Fibroblast of lung (primary cell): ENCODE data around the gene SLC28A2. TPM values are rescaled to one million over a fixed set of nuclear protein-coding genes. Genes with fewer than 3 reads are reported as not detected.

Experiments used
- DNase-seq, 2 donors: peaks; one replicate each; pipeline versions ENCODE4 v3.0.0 to v3.0.0-alpha.2; 2010; ENCODE audit warnings: low read depth in 2 of 2
- H2AFZ ChIP-seq: 2 replicates; pipeline ENCODE4 v1.5.1; 2012; ENCODE audit warnings: low read length, control low read depth, inconsistent platforms
- H3K27ac ChIP-seq: 2 replicates; pipeline ENCODE4 v1.5.1; 2011; ENCODE audit warnings: low read length, control low read depth; ENCODE audit not compliant: insufficient read depth
- H3K27me3 ChIP-seq: 2 replicates; pipeline ENCODE4 v1.5.1; 2011; ENCODE audit warnings: mild to moderate bottlenecking, low read length; ENCODE audit not compliant: control insufficient read depth, insufficient read depth
- H3K36me3 ChIP-seq: 2 replicates; pipeline ENCODE4 v1.5.1; 2011; ENCODE audit warnings: low read length; ENCODE audit not compliant: control insufficient read depth, insufficient read depth
- H3K4me1 ChIP-seq: 2 replicates; pipeline ENCODE4 v1.5.1; 2011; ENCODE audit warnings: low read length; ENCODE audit not compliant: control insufficient read depth, insufficient read depth; ENCODE audit errors: extremely low read depth
- H3K4me2 ChIP-seq: 2 replicates; pipeline ENCODE4 v1.5.1; 2011; ENCODE audit warnings: low read length, control low read depth; ENCODE audit not compliant: insufficient read depth; ENCODE audit errors: extremely low read depth
- H3K4me3 ChIP-seq, 4 experiments: fragments of 200-600 bp in 1 of 4; sonication (generic) in 1 of 4; replicated peaks in 1 of 4; 2 replicates each; pipeline ENCODE4 v1.5.1; 2011 to 2016; ENCODE audit warnings: low read length in 4 of 4, low read depth in 3 of 4, mild to moderate bottlenecking in 3 of 4, control low read depth in 2 of 4, inconsistent platforms in 1 of 4, mixed read lengths in 1 of 4; ENCODE audit not compliant: insufficient read depth in 1 of 4; ENCODE audit errors: control extremely low read depth in 1 of 4
- H3K79me2 ChIP-seq: 2 replicates; pipeline ENCODE4 v1.5.1; 2012; ENCODE audit warnings: mild to moderate bottlenecking, low read length, inconsistent platforms; ENCODE audit not compliant: control insufficient read depth, insufficient read depth
- H3K9ac ChIP-seq: 2 replicates; pipeline ENCODE4 v1.5.1; 2011; ENCODE audit warnings: mild to moderate bottlenecking, low read length, control low read depth; ENCODE audit not compliant: insufficient read depth
- H3K9me3 ChIP-seq: 2 replicates; pipeline ENCODE4 v1.5.1; 2012; ENCODE audit warnings: low read depth, low read length; ENCODE audit not compliant: control insufficient read depth, insufficient read depth
- H4K20me1 ChIP-seq: 2 replicates; pipeline ENCODE4 v1.5.1; 2011; ENCODE audit warnings: low read length; ENCODE audit not compliant: control insufficient read depth, insufficient read depth; ENCODE audit errors: extremely low read depth
- EZH2 ChIP-seq: IDR thresholded peaks from 2 replicates; pipeline ENCODE4 v1.5.1; 2012; ENCODE audit warnings: low read length, control low read depth, mild to moderate bottlenecking; ENCODE audit errors: missing control alignments
- polyA plus RNA-seq, 2 donors: library from polyadenylated mRNA; depleted of rRNA in 1 of 2; stranded (reverse) in 1 of 2; unstranded in 1 of 2; fragments of >200 nt; gene quantifications; 2 replicates each; pipeline ENCODE4 v1.2.1, GENCODE V29; 2011 to 2012; ENCODE audit warnings: missing spikeins in 1 of 2
- total RNA-seq: library from RNA; depleted of rRNA; stranded (reverse); fragments of >200 nt; gene quantifications from 2 replicates; pipeline ENCODE4 v1.2.1, GENCODE V29; 2014
- TF ChIP-seq, protein P1 (sequence below), 2 donors: IDR thresholded peaks in 1 of 2; conservative IDR thresholded peaks in 1 of 2; 1 replicate in 1 of 2; 2 replicates in 1 of 2; pipeline ENCODE4 v1.5.1; 2011 to 2012; ENCODE audit warnings: low read length in 2 of 2, control low read depth in 1 of 2, inconsistent platforms in 1 of 2, low read depth in 1 of 2, mild to moderate bottlenecking in 1 of 2

Gene SLC28A2
- total and polyA plus RNA-seq, 2 donors (not counting 1 experiment from before 2014, with no cell fraction given), result not detected

DNA sequence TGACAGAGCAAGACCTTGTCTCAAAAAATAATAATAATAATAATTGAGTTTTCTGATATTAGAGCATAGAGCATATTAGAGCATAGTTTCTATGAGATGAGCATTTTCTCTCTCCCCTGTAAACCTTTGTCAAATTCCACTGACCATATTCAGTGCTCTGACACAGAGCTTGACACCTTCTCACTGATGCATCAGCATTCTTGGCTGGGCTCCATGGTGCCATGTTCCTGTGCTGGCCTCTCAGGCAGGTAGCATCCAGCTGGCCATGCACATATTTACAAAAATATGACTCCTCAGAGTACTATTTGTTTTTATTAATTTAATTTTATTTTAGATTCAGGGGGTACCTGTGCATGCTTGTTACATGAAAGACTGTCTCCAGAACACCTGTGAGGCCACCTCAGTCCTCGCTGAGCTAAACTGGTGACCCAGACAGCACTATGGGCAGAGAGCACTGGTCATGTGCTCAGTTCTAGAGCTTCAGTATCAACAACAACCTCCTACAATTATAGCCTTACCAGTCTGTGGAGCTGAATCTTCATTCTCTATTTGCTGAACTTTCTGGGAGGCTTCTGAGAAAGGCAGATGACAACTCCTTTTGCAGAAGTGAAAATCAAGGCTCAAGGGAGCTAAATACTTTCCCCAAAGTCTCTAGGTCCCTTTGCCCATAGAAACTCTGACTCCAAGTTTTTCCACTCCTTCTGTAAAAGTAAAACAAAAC, 21.6 kb upstream of the SLC28A2 start:
- Histone ChIP-seq H3K4me2 (no peak overlapping the region), H3K27me3 (no peaks in the 10 kb centered on the region), H3K36me3 (no peaks in the 10 kb centered on the region), H3K9me3 (no peaks in the 10 kb centered on the region), H2AFZ (no peak overlapping the region), H3K4me3 (no peak overlapping the region), H3K27ac (no peak overlapping the region), H3K79me2 (no peaks in the 10 kb centered on the region), H3K4me1 (no peaks in the 10 kb centered on the region), H3K9ac (no peak overlapping the region), H4K20me1 (no peaks in the 10 kb centered on the region)
- DNase-seq, result no peak
- TF ChIP-seq, protein P1, sequence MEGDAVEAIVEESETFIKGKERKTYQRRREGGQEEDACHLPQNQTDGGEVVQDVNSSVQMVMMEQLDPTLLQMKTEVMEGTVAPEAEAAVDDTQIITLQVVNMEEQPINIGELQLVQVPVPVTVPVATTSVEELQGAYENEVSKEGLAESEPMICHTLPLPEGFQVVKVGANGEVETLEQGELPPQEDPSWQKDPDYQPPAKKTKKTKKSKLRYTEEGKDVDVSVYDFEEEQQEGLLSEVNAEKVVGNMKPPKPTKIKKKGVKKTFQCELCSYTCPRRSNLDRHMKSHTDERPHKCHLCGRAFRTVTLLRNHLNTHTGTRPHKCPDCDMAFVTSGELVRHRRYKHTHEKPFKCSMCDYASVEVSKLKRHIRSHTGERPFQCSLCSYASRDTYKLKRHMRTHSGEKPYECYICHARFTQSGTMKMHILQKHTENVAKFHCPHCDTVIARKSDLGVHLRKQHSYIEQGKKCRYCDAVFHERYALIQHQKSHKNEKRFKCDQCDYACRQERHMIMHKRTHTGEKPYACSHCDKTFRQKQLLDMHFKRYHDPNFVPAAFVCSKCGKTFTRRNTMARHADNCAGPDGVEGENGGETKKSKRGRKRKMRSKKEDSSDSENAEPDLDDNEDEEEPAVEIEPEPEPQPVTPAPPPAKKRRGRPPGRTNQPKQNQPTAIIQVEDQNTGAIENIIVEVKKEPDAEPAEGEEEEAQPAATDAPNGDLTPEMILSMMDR (conservative IDR thresholded peaks at IDR 0.05 in 1 of 2, IDR thresholded peaks at IDR 0.05 in 1 of 2; ENCODE audit: low read depth in 1 of 2, low read length in 2 of 2), result no peak
- no peak for TF ChIP-seq EZH2

DNA sequence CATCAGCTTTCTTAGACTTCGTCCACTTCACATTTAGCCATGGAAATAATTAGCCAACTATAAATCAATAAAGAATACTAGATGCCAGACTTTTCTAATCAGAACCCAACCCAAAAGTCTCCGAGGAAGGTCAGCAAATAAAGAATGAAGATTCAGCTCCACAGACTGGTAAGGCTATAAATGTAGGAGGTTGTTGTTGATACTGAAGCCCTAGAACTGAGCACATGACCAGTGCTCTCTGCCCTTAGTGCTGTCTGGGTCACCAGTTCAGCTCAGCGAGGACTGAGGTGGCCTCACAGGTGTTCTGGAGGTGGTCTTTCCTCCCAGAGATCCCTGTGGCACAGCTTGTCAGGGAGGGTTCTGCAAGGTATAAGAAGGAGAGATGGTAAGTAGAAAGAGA, 20.9 kb upstream of the SLC28A2 start:
- TF ChIP-seq, protein P1 (conservative IDR thresholded peaks at IDR 0.05 in 1 of 2, IDR thresholded peaks at IDR 0.05 in 1 of 2; ENCODE audit: low read depth in 1 of 2, low read length in 2 of 2), result no peak
- no peak for TF ChIP-seq EZH2
- H3K79me2 ChIP-seq, result no peaks in the 10 kb centered on the region
- no peak overlapping the region for H2AFZ ChIP-seq
- H4K20me1 ChIP-seq, result no peaks in the 10 kb centered on the region
- H3K4me3 ChIP-seq, result no peak overlapping the region
- H3K27me3 ChIP-seq, result no peaks in the 10 kb centered on the region
- DNase-seq, result no peak
- H3K36me3 ChIP-seq, result no peaks in the 10 kb centered on the region
- no peak overlapping the region for H3K9ac ChIP-seq
- no peak overlapping the region for H3K4me2 ChIP-seq
- no peaks in the 10 kb centered on the region for H3K4me1 ChIP-seq
- no peaks in the 10 kb centered on the region for H3K9me3 ChIP-seq
- H3K27ac ChIP-seq, result no peak overlapping the region

DNA sequence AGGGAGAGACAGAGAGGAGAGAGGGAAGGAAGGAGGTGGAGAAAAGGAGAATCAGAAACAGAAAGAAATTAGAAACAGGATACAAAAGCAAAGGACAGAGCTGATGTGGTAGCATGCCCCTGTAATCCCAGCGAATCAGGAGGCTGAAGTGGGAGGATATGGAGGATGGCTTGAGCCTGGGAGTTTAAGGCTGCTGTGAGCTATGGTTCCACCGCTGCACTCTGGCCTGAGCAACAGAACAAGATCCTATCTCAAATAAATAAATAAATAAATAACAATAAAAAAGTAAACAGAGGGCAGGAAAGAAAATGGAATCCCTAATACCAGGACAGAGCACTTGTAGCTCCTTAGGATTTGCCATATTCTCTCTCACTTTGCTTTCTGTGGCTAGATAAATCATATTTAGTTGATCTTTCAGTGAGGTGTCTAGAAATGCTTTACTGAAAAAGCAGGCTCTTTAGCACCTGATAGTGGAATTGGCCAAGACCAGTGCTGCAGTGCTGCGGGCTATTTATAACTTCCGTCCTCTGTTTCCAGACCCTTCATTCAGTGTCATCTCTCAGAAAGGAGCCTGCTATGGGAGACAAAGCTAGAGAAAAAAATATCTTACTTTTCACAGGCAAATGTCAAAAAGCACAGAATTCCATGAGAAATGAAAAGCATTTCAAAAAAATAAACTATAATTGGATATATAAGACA, 20.0 kb upstream of the SLC28A2 start:
- DNase-seq, result no peak
- no peaks in the 10 kb centered on the region for H3K79me2 ChIP-seq
- H3K36me3 ChIP-seq, result no peaks in the 10 kb centered on the region
- H4K20me1 ChIP-seq, result no peaks in the 10 kb centered on the region
- no peak overlapping the region for H3K9ac ChIP-seq
- H3K27ac ChIP-seq, result no peak overlapping the region
- TF ChIP-seq, protein P1 (conservative IDR thresholded peaks at IDR 0.05 in 1 of 2, IDR thresholded peaks at IDR 0.05 in 1 of 2; ENCODE audit: low read depth in 1 of 2, low read length in 2 of 2), result no peak
- no peak for TF ChIP-seq EZH2
- no peaks in the 10 kb centered on the region for H3K9me3 ChIP-seq
- no peak overlapping the region for H3K4me3 ChIP-seq
- H2AFZ ChIP-seq, result no peak overlapping the region
- no peaks in the 10 kb centered on the region for H3K27me3 ChIP-seq
- H3K4me2 ChIP-seq, result no peak overlapping the region
- H3K4me1 ChIP-seq, result no peaks in the 10 kb centered on the region
